CD14-positive monocyte (primary cell): ENCODE results near the gene LDLRAP1. TPM values are rescaled to one million over a fixed set of nuclear protein-coding genes. Genes with fewer than 3 reads are reported as not detected.

Experiments used
- DNase-seq, 3 donors: peaks; one replicate each; pipeline ENCODE4 v3.0.0-alpha.2; 2011 to 2022
- H2AFZ ChIP-seq: 2 replicates; pipeline ENCODE4 v1.6.0; 2012; ENCODE audit warnings: mild to moderate bottlenecking, low read depth, low read length, inconsistent platforms; ENCODE audit not compliant: insufficient read depth, poor library complexity, severe bottlenecking
- H3K27ac ChIP-seq, 2 donors: 1 replicate in 1 of 2; 2 replicates in 1 of 2; pipeline ENCODE4 v1.5.1; 2012 to 2013; ENCODE audit warnings: low read length in 2 of 2, control low read depth in 1 of 2, inconsistent platforms in 1 of 2, low read depth in 1 of 2, mild to moderate bottlenecking in 1 of 2
- H3K27me3 ChIP-seq, 2 donors: one replicate each; pipeline versions ENCODE4 v1.6.0 to v1.6.1; 2011 to 2013; ENCODE audit warnings: low read length in 2 of 2; ENCODE audit not compliant: control insufficient read depth in 2 of 2, insufficient read depth in 2 of 2
- H3K36me3 ChIP-seq, 2 donors: replicated peaks in 1 of 2; 1 replicate in 1 of 2; 2 replicates in 1 of 2; pipeline versions ENCODE4 v1.5.1 to v1.6.1; 2012 to 2013; ENCODE audit warnings: low read length in 2 of 2, control low read depth in 1 of 2, inconsistent platforms in 1 of 2, mild to moderate bottlenecking in 1 of 2; ENCODE audit not compliant: insufficient read depth in 2 of 2, control insufficient read depth in 1 of 2
- H3K4me1 ChIP-seq, 2 donors: 1 replicate in 1 of 2; 2 replicates in 1 of 2; pipeline versions ENCODE4 v1.5.1 to v1.6.1; 2012 to 2013; ENCODE audit warnings: low read length in 2 of 2, control low read depth in 1 of 2, inconsistent platforms in 1 of 2, mild to moderate bottlenecking in 1 of 2, moderate library complexity in 1 of 2; ENCODE audit not compliant: insufficient read depth in 2 of 2, control insufficient read depth in 1 of 2
- H3K4me2 ChIP-seq: replicated peaks from 2 replicates; pipeline ENCODE3; 2012; ENCODE audit warnings: low read length, moderate library complexity, mild to moderate bottlenecking; ENCODE audit not compliant: poor library complexity, severe bottlenecking; ENCODE audit errors: extremely low read depth
- H3K4me3 ChIP-seq, 3 experiments: fragments of 200-600 bp in 1 of 3; sonication (generic) in 1 of 3; replicated peaks in 1 of 3; 1 replicate in 2 of 3; 2 replicates in 1 of 3; pipeline ENCODE4 v1.5.1; 2011 to 2013; ENCODE audit warnings: low read length in 3 of 3, mild to moderate bottlenecking in 3 of 3, control low read depth in 2 of 3, low read depth in 2 of 3, inconsistent platforms in 1 of 3, moderate library complexity in 1 of 3
- H3K79me2 ChIP-seq: 2 replicates; pipeline ENCODE4 v1.6.0; 2012; ENCODE audit warnings: mild to moderate bottlenecking, control low read depth, inconsistent platforms, low read length, moderate library complexity; ENCODE audit not compliant: insufficient read depth
- H3K9ac ChIP-seq: 2 replicates; pipeline ENCODE4 v1.6.0; 2017; ENCODE audit warnings: low read length, mild to moderate bottlenecking; ENCODE audit not compliant: insufficient read depth, poor library complexity, severe bottlenecking
- H3K9me3 ChIP-seq, 2 donors: replicated peaks in 1 of 2; 1 replicate in 1 of 2; 2 replicates in 1 of 2; pipeline versions ENCODE4 v1.5.1 to v1.6.1; 2012 to 2013; ENCODE audit warnings: low read length in 2 of 2, control low read depth in 1 of 2; ENCODE audit not compliant: control insufficient read depth in 1 of 2, insufficient read depth in 1 of 2
- H4K20me1 ChIP-seq: 2 replicates; pipeline ENCODE4 v1.6.0; 2012; ENCODE audit warnings: mild to moderate bottlenecking, low read length, control low read depth, moderate library complexity; ENCODE audit not compliant: insufficient read depth
- H3K27ac Mint-ChIP-seq, 7 donors: one replicate each; pipeline ENCODE4 v1.8.0; 2020; ENCODE audit warnings: mild to moderate bottlenecking in 7 of 7, mixed read lengths in 7 of 7, moderate library complexity in 6 of 7, inconsistent platforms in 2 of 7
- H3K27me3 Mint-ChIP-seq, 3 donors: one replicate each; pipeline ENCODE4 v1.8.0; 2021 to 2022; ENCODE audit warnings: low read depth in 3 of 3, mild to moderate bottlenecking in 3 of 3, mixed read lengths in 3 of 3, moderate library complexity in 3 of 3, inconsistent platforms in 1 of 3
- H3K36me3 Mint-ChIP-seq, 2 donors: one replicate each; pipeline ENCODE4 v1.8.0; 2020; ENCODE audit warnings: mixed read lengths in 2 of 2, inconsistent platforms in 1 of 2, mild to moderate bottlenecking in 1 of 2
- H3K4me1 Mint-ChIP-seq: one replicate; pipeline ENCODE4 v1.8.0; 2020; ENCODE audit warnings: mild to moderate bottlenecking, mixed read lengths
- H3K4me3 Mint-ChIP-seq, 2 donors: one replicate each; pipeline ENCODE4 v1.8.0; 2020; ENCODE audit warnings: mild to moderate bottlenecking in 2 of 2, mixed read lengths in 2 of 2, moderate library complexity in 1 of 2
- H3K9me3 Mint-ChIP-seq, 7 donors: one replicate each; pipeline ENCODE4 v1.8.0; 2020 to 2022; ENCODE audit warnings: mixed read lengths in 7 of 7, mild to moderate bottlenecking in 6 of 7, moderate library complexity in 6 of 7, inconsistent platforms in 2 of 7
- WGBS: methylation state at CpG from one replicate; pipeline ENCODE4 v1.1.5; 2013; ENCODE audit warnings: missing lambda C conversion rate; ENCODE audit not compliant: insufficient coverage; 5-methylcytosine and 5-hydroxymethylcytosine counted together
- intact Hi-C, 2 donors: fragments of 100-400 bp; cut with micrococcal nuclease; formaldehyde crosslinking; loops; one replicate each; pipeline versions ENCODE4 v1.15.0 to v1.15.1; 2023
- polyA plus RNA-seq, 3 donors: library from polyadenylated mRNA; depleted of rRNA in 1 of 3; unstranded in 2 of 3; stranded (reverse) in 1 of 3; fragments of 300-500 nt in 2 of 3; fragments of >200 nt in 1 of 3; fragmentation: Illumina TruSeq in 2 of 3; gene quantifications; 1 replicate in 2 of 3; 2 replicates in 1 of 3; pipeline ENCODE4 v1.2.3, GENCODE V29; 2012 to 2021
- TF ChIP-seq, protein P1 (sequence below): fragments of 200-600 bp; IDR thresholded peaks from one replicate; pipeline ENCODE4 v1.8.0; 2022; ENCODE audit warnings: antibody characterized with exemption, mild to moderate bottlenecking

The LDLRAP1 gene
- polyA plus RNA-seq, 3 donors, result 12.8 to 18.5 (median 14.6) TPM

DNA sequence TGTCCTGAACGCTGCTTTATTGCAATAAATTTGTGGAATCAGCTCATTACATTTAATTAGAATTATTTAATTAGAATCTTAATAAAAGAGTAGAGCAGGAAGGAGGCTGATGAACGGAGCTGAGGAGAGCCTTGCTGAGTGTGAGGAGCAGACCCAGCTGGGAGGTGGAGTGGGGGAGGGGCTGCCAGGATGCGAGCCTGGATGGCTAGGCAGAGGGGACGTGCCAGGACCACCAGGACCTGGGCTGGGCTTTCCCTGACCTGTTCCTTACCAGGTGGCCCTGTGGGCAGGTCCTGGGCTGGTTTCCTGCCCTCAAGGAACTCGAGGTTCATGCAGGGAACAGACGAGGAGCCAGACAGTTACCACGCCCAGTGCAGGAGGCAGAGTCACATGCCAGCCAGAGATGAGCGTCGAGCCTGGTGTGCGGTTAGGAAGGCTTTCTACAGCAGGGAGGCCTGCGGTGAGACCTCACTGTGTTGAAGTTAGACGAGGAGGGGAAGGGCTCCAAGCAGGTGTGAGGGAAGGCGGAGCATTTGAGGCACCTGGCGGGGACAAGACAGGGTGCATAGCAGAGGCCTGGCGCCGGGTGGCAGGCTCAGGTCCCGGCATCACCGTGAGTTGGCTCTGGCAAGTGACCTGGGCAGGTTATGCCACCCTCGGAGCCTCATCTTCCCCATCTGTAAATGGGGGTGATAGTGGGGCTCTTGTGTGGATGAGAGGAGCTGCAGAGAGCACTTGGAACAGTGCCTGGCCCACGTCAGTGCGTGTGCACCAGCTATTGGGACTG, 33.9 kb downstream of the LDLRAP1 start:
- H4K20me1 ChIP-seq, result no peaks in the 10 kb centered on the region
- Mint-ChIP-seq H3K9me3 (no peaks in the 10 kb centered on the region), H3K27ac (no peak overlapping the region), H3K4me3 (no peak overlapping the region), H3K27me3 (peaks cover 5 to 7% (median 5%) of the 10 kb centered on the region in 3 donors), H3K36me3 (no peaks in the 10 kb centered on the region), H3K4me1 (peaks cover 13% of the 10 kb centered on the region)
- 81% methylated on average over 19 of the region's 21 CpGs for WGBS
- no peak overlapping the region for H2AFZ ChIP-seq
- intact Hi-C loops, result no loop called here
- no peaks in the 10 kb centered on the region for H3K36me3 ChIP-seq
- no peak overlapping the region for H3K4me2 ChIP-seq
- no peaks in the 10 kb centered on the region for H3K79me2 ChIP-seq
- H3K9ac ChIP-seq, result no peak overlapping the region
- H3K27ac ChIP-seq, result no peak overlapping the region
- no peak overlapping the region for H3K4me3 ChIP-seq
- DNase-seq, result no peak
- no peaks in the 10 kb centered on the region for H3K9me3 ChIP-seq
- peaks cover 5 to 7% of the 10 kb centered on the region in 2 donors for H3K4me1 ChIP-seq
- no peaks in the 10 kb centered on the region for H3K27me3 ChIP-seq
- TF ChIP-seq, protein P1, sequence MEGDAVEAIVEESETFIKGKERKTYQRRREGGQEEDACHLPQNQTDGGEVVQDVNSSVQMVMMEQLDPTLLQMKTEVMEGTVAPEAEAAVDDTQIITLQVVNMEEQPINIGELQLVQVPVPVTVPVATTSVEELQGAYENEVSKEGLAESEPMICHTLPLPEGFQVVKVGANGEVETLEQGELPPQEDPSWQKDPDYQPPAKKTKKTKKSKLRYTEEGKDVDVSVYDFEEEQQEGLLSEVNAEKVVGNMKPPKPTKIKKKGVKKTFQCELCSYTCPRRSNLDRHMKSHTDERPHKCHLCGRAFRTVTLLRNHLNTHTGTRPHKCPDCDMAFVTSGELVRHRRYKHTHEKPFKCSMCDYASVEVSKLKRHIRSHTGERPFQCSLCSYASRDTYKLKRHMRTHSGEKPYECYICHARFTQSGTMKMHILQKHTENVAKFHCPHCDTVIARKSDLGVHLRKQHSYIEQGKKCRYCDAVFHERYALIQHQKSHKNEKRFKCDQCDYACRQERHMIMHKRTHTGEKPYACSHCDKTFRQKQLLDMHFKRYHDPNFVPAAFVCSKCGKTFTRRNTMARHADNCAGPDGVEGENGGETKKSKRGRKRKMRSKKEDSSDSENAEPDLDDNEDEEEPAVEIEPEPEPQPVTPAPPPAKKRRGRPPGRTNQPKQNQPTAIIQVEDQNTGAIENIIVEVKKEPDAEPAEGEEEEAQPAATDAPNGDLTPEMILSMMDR, result no peak

- Histone ChIP-seq H3K9me3 (no peaks in the 10 kb centered on the region), H3K27me3 (no peaks in the 10 kb centered on the region), H4K20me1 (no peaks in the 10 kb centered on the region), H3K79me2 (no peaks in the 10 kb centered on the region), H3K9ac (no peak overlapping the region), H3K4me2 (no peak overlapping the region), H3K36me3 (no peaks in the 10 kb centered on the region), H2AFZ (no peak overlapping the region), H3K4me3 (no peak overlapping the region), H3K4me1 (peaks cover 5 to 7% of the 10 kb centered on the region in 2 donors), H3K27ac (no peak overlapping the region)
- WGBS, result 97% methylated on average over 16 of the region's 19 CpGs
- peaks cover 6% of the 10 kb centered on the region for H3K4me1 Mint-ChIP-seq
- no peak for DNase-seq
- intact Hi-C loops, result no loop called here
- peaks cover 2 to 5% (median 4%) of the 10 kb centered on the region in 3 donors for H3K27me3 Mint-ChIP-seq
- TF ChIP-seq, protein P1, result no peak
- no peaks in the 10 kb centered on the region for H3K36me3 Mint-ChIP-seq
- no peak overlapping the region for H3K27ac Mint-ChIP-seq
- H3K9me3 Mint-ChIP-seq, result peaks cover 0 to 4% (median 0%) of the 10 kb centered on the region in 7 donors
- H3K4me3 Mint-ChIP-seq, result no peak overlapping the region
Measured at GRCh38 chr1:25579292-25580252, 36.2 kb downstream of the LDLRAP1 start.
